IPS-20b (cell line): ENCODE data around the gene RIPOR2.

Experiments
- H3K27ac ChIP-seq: one replicate; pipeline ENCODE4 v1.5.1; 2013; ENCODE audit warnings: low read length
- H3K27me3 ChIP-seq: 2 replicates; pipeline ENCODE4 v1.6.1; 2013; ENCODE audit warnings: mild to moderate bottlenecking, low read length, inconsistent platforms; ENCODE audit not compliant: insufficient read depth
- H3K36me3 ChIP-seq: 2 replicates; pipeline ENCODE4 v1.6.1; 2013; ENCODE audit warnings: low read depth, mild to moderate bottlenecking, inconsistent platforms, low read length, moderate library complexity; ENCODE audit not compliant: insufficient read depth
- H3K4me1 ChIP-seq: 2 replicates; pipeline ENCODE4 v1.6.1; 2013; ENCODE audit warnings: mild to moderate bottlenecking, control low read depth, inconsistent platforms, low read length, moderate library complexity; ENCODE audit not compliant: insufficient read depth
- H3K4me3 ChIP-seq: 2 replicates; pipeline ENCODE4 v1.5.1; 2013; ENCODE audit warnings: mild to moderate bottlenecking, low read length, inconsistent platforms
- H3K9ac ChIP-seq: 2 replicates; pipeline ENCODE4 v1.6.1; 2013; ENCODE audit warnings: low read depth, mild to moderate bottlenecking, inconsistent platforms, low read length, moderate library complexity
- H3K9me3 ChIP-seq: 2 replicates; pipeline ENCODE4 v1.6.1; 2013; ENCODE audit warnings: mild to moderate bottlenecking, low read depth, low read length, inconsistent platforms; ENCODE audit not compliant: insufficient read depth

The RIPOR2 gene

GRCh38 chr6:24807584-24807983, 128.2 kb downstream of the RIPOR2 start:
- no peaks in the 10 kb centered on the region; the same call in 1 of the 2 replicates for H3K36me3 ChIP-seq

GRCh38 chr6:24802271-24803059, 133.3 kb downstream of the RIPOR2 start:
- H3K9me3 ChIP-seq: no peaks in the 10 kb centered on the region
- no peak overlapping the region for H3K4me3 ChIP-seq
- H3K4me1 ChIP-seq: peaks cover 8% of the 10 kb centered on the region
- H3K27me3 ChIP-seq: no peaks in the 10 kb centered on the region
- H3K9ac ChIP-seq: no peak overlapping the region
- H3K27ac ChIP-seq: no peak overlapping the region
- H3K36me3 ChIP-seq: no peaks in the 10 kb centered on the region

More at GRCh38 chr6:24807584-24807983, 128.2 kb downstream of the RIPOR2 start:
- H3K27me3 ChIP-seq: no peaks in the 10 kb centered on the region
- no peak overlapping the region for H3K4me3 ChIP-seq
- no peaks in the 10 kb centered on the region for H3K4me1 ChIP-seq
- H3K27ac ChIP-seq: no peak overlapping the region
- no peaks in the 10 kb centered on the region for H3K9me3 ChIP-seq
- H3K9ac ChIP-seq: no peak overlapping the region

- Histone ChIP-seq H3K4me3 (no peak overlapping the region), H3K4me1 (peaks cover 10% of the 10 kb centered on the region), H3K9me3 (no peaks in the 10 kb centered on the region), H3K36me3 (no peaks in the 10 kb centered on the region), H3K27ac (no peak overlapping the region), H3K9ac (no peak overlapping the region), H3K27me3 (no peaks in the 10 kb centered on the region)
These were observed 136.2 kb downstream of the RIPOR2 start for GRCh38 chr6:24799541-24799915.

GRCh38 chr6:24798740-24799540, 136.8 kb downstream of the RIPOR2 start, which contains the start of gene ARMH2:
Gene ARMH2 (minus strand): TSS chr6:24798917. CDS start chr6:24798857, 60 bp downstream.
- H3K27me3 ChIP-seq: no peaks in the 10 kb centered on the region
- no peak within 1 kb of the TSS for H3K27ac ChIP-seq
- no peaks in the 10 kb centered on the region for H3K36me3 ChIP-seq
- peaks cover 10% of the 10 kb centered on the region for H3K4me1 ChIP-seq
- H3K9me3 ChIP-seq: no peaks in the 10 kb centered on the region
- no peak within 1 kb of the TSS for H3K4me3 ChIP-seq
- H3K9ac ChIP-seq: no peak within 1 kb of the TSS

GRCh38 chr6:24797596-24798216, 138.1 kb downstream of the RIPOR2 start:
- Histone ChIP-seq H3K4me3 (no peak overlapping the region), H3K9ac (no peak overlapping the region), H3K4me1 (peaks cover 10% of the 10 kb centered on the region), H3K27me3 (no peaks in the 10 kb centered on the region), H3K36me3 (no peaks in the 10 kb centered on the region), H3K27ac (no peak overlapping the region), H3K9me3 (no peaks in the 10 kb centered on the region)

GRCh38 chr6:24796616-24797290, 139.0 kb downstream of the RIPOR2 start:
- H3K4me3 ChIP-seq: no peak overlapping the region
- no peaks in the 10 kb centered on the region for H3K27me3 ChIP-seq
- peaks cover 10% of the 10 kb centered on the region for H3K4me1 ChIP-seq
- no peak overlapping the region for H3K9ac ChIP-seq
- no peak overlapping the region for H3K27ac ChIP-seq
- no peaks in the 10 kb centered on the region for H3K9me3 ChIP-seq
- H3K36me3 ChIP-seq: no peaks in the 10 kb centered on the region

- Histone ChIP-seq H3K27ac (no peak overlapping the region), H3K27me3 (no peaks in the 10 kb centered on the region), H3K36me3 (no peaks in the 10 kb centered on the region), H3K9ac (no peak overlapping the region), H3K9me3 (no peaks in the 10 kb centered on the region), H3K4me1 (peaks cover 10% of the 10 kb centered on the region), H3K4me3 (no peak overlapping the region)
These were observed 140.7 kb downstream of the RIPOR2 start for GRCh38 chr6:24795106-24795505.

GRCh38 chr6:24788031-24788665, 147.6 kb downstream of the RIPOR2 start:
- H3K9me3 ChIP-seq: no peaks in the 10 kb centered on the region
- H3K4me3 ChIP-seq: no peak overlapping the region
- H3K27ac ChIP-seq: no peak overlapping the region
- H3K4me1 ChIP-seq: no peaks in the 10 kb centered on the region
- no peaks in the 10 kb centered on the region for H3K27me3 ChIP-seq
- peaks cover 56% of the 10 kb centered on the region for H3K36me3 ChIP-seq
- H3K9ac ChIP-seq: no peak overlapping the region

- no peaks in the 10 kb centered on the region for H3K9me3 ChIP-seq
- peaks cover 8% of the 10 kb centered on the region; the same call in 1 of the 2 replicates for H3K4me1 ChIP-seq
- H3K27me3 ChIP-seq: no peaks in the 10 kb centered on the region
- no peak overlapping the region for H3K9ac ChIP-seq
- H3K36me3 ChIP-seq: peaks cover 85% of the 10 kb centered on the region
- no peak overlapping the region for H3K4me3 ChIP-seq
- H3K27ac ChIP-seq: no peak overlapping the region
These were observed 155.6 kb downstream of the RIPOR2 start for GRCh38 chr6:24780206-24780605.

GRCh38 chr6:24779416-24780016, 156.2 kb downstream of the RIPOR2 start:
- Histone ChIP-seq H3K9me3 (no peaks in the 10 kb centered on the region), H3K36me3 (peaks cover 78% of the 10 kb centered on the region), H3K9ac (no peak overlapping the region), H3K27ac (no peak overlapping the region), H3K4me1 (peaks cover 8% of the 10 kb centered on the region; the same call in 1 of the 2 replicates), H3K4me3 (no peak overlapping the region), H3K27me3 (no peaks in the 10 kb centered on the region)
